Body of pancreas (tissue), 4 donors: ENCODE results near the gene MAN1A2. TPM values are rescaled to one million over a fixed set of nuclear protein-coding genes. Genes with fewer than 3 reads are reported as not detected.
A peak's percentile ranks its signal among the peaks of the same experiment; 100 is the strongest.

ENCODE experiments used
- ATAC-seq: fragments of 150-250 bp; one replicate; pipeline ENCODE4 v1.9.1; 2016
- DNase-seq, 4 donors: peaks; one replicate each; pipeline ENCODE4 v3.0.0-alpha.2; 2019
- H3K27ac ChIP-seq, 4 donors: fragments of 200-600 bp; sonication (generic); 1 replicate in 3 of 4; 2 replicates in 1 of 4; pipeline versions ENCODE4 v1.5.1 to v1.6.1; 2016 to 2019; ENCODE audit warnings: mild to moderate bottlenecking in 1 of 4, mixed read lengths in 1 of 4, moderate library complexity in 1 of 4
- H3K27me3 ChIP-seq, 2 donors: fragments of 200-600 bp; sonication (generic); one replicate each; pipeline ENCODE4 v1.6.0; 2016; ENCODE audit warnings: mild to moderate bottlenecking in 1 of 2
- H3K36me3 ChIP-seq, 2 donors: fragments of 200-600 bp; sonication (generic); replicated peaks in 1 of 2; 2 replicates each; pipeline ENCODE4 v1.5.1; 2016; ENCODE audit warnings: low read depth in 2 of 2; ENCODE audit not compliant: insufficient read depth in 1 of 2
- H3K4me1 ChIP-seq: fragments of 200-600 bp; sonication (generic); one replicate; pipeline ENCODE4 v1.6.0; 2016
- H3K4me3 ChIP-seq, 2 donors: fragments of 200-600 bp; sonication (generic); 1 replicate in 1 of 2; 2 replicates in 1 of 2; pipeline ENCODE4 v1.5.1; 2016 to 2019
- H3K9me3 ChIP-seq, 3 donors: fragments of 200-600 bp; sonication (generic); 1 replicate in 2 of 3; 2 replicates in 1 of 3; pipeline ENCODE4 v1.5.1; 2016
- CTCF ChIP-seq, 7 experiments: fragments of 450-650 bp in 4 of 7; fragments of 200-600 bp in 3 of 7; sonication (generic) in 3 of 7; IDR thresholded peaks; one replicate each; pipeline ENCODE4 v1.5.1; 2016 to 2019; ENCODE audit warnings: antibody characterized with exemption in 7 of 7
- POLR2A ChIP-seq, 3 donors: fragments of 450-650 bp; IDR thresholded peaks; one replicate each; pipeline ENCODE4 v1.6.1; 2016; ENCODE audit warnings: antibody characterized with exemption in 3 of 3, mild to moderate bottlenecking in 2 of 3
- WGBS, 2 donors: methylation state at CpG; one replicate each; pipeline ENCODE4 v1.1.5; 2017; 5-methylcytosine and 5-hydroxymethylcytosine counted together
- intact Hi-C: fragments of 100-400 bp; cut with DNase I; formaldehyde crosslinking; loops from one replicate; pipeline ENCODE4 v1.15.1; 2023
- total RNA-seq, 2 donors: library from RNA; depleted of rRNA; stranded (reverse); fragments of >200 nt; gene quantifications; one replicate each; pipeline ENCODE4 v1.1.0, GENCODE V29; 2016

Gene MAN1A2
- total RNA-seq, 2 donors from 2014 or later: 37.9 to 54.4 TPM

- intact Hi-C loops: no loop called here
These were observed 19.9 kb downstream of the MAN1A2 start for GRCh38 chr1:117387060-117387633.

GRCh38 chr1:117388328-117388727 is 21.1 kb downstream of the MAN1A2 start:
- Histone ChIP-seq H3K36me3 (no peaks in the 10 kb centered on the region), H3K4me1 (peaks cover 65% of the 10 kb centered on the region)

More at GRCh38 chr1:117387060-117387633, 19.9 kb downstream of the MAN1A2 start:
- TF ChIP-seq POLR2A (IDR thresholded peaks at IDR 0.05): no peak
- TF ChIP-seq CTCF (IDR thresholded peaks at IDR 0.05): no peak
- Histone ChIP-seq H3K4me3 (no peak overlapping the region), H3K4me1 (peaks cover 55% of the 10 kb centered on the region), H3K27ac (no peak overlapping the region), H3K36me3 (no peaks in the 10 kb centered on the region), H3K9me3 (peaks cover 0 to 5% (median 0%) of the 10 kb centered on the region in 3 donors), H3K27me3 (no peaks in the 10 kb centered on the region)
- DNase-seq (no peak), ATAC-seq (no peak)
- WGBS, 2 donors: 69 to 77% methylated on average over 2 of the region's 2 CpGs

GRCh38 chr1:117389284-117389683 is 22.0 kb downstream of the MAN1A2 start:
- peaks cover 65% of the 10 kb centered on the region for H3K4me1 ChIP-seq
- DNase-seq: peak in 3 of 4 donors; percentile 12 to 40 (median 27)
- intact Hi-C loops: no loop called here
- TF ChIP-seq CTCF (IDR thresholded peaks at IDR 0.05): no peak
- TF ChIP-seq POLR2A (IDR thresholded peaks at IDR 0.05): no peak
- H3K9me3 ChIP-seq: no peaks in the 10 kb centered on the region
- WGBS, 2 donors: 54 to 58% methylated on average over 3 of the region's 3 CpGs
- no peak overlapping the region for H3K4me3 ChIP-seq
- H3K36me3 ChIP-seq: no peaks in the 10 kb centered on the region
- no peaks in the 10 kb centered on the region for H3K27me3 ChIP-seq
- H3K27ac ChIP-seq: peak overlapping the region in 1 of 4 donors; percentile 18
- peak; percentile 58 for ATAC-seq

More at GRCh38 chr1:117388328-117388727, 21.1 kb downstream of the MAN1A2 start:
- no peaks in the 10 kb centered on the region for H3K27me3 ChIP-seq
- no peak for TF ChIP-seq CTCF (IDR thresholded peaks at IDR 0.05)
- TF ChIP-seq POLR2A (IDR thresholded peaks at IDR 0.05): no peak
- ATAC-seq (no peak), DNase-seq (no peak)
- H3K4me3 ChIP-seq: no peak overlapping the region
- intact Hi-C loops: no loop called here
- no peaks in the 10 kb centered on the region for H3K9me3 ChIP-seq
- WGBS, 2 donors: 87% methylated on average over 3 of the region's 3 CpGs
- H3K27ac ChIP-seq: no peak overlapping the region

GRCh38 chr1:117389779-117390178 is 22.5 kb downstream of the MAN1A2 start:
- no peaks in the 10 kb centered on the region for H3K9me3 ChIP-seq
- DNase-seq (no peak), ATAC-seq (no peak)
- H3K27ac ChIP-seq: no peak overlapping the region
- no peaks in the 10 kb centered on the region for H3K27me3 ChIP-seq
- no peaks in the 10 kb centered on the region for H3K36me3 ChIP-seq
- peaks cover 65% of the 10 kb centered on the region for H3K4me1 ChIP-seq
- 73 to 85% methylated on average over 1 of the region's 1 CpG for WGBS, 2 donors
- intact Hi-C loops: no loop called here
- TF ChIP-seq POLR2A (IDR thresholded peaks at IDR 0.05) (no peak), CTCF (IDR thresholded peaks at IDR 0.05) (no peak)
- H3K4me3 ChIP-seq: no peak overlapping the region

- intact Hi-C loops: no loop called here
- Histone ChIP-seq H3K9me3 (no peaks in the 10 kb centered on the region), H3K27me3 (no peaks in the 10 kb centered on the region), H3K4me1 (peaks cover 62% of the 10 kb centered on the region), H3K36me3 (no peaks in the 10 kb centered on the region), H3K4me3 (no peak overlapping the region), H3K27ac (no peak overlapping the region)
- 13 to 14% methylated on average over 1 of the region's 1 CpG for WGBS, 2 donors
- ATAC-seq (no peak), DNase-seq (no peak)
- TF ChIP-seq CTCF (IDR thresholded peaks at IDR 0.05) (no peak), POLR2A (IDR thresholded peaks at IDR 0.05) (no peak)
These were observed 25.5 kb downstream of the MAN1A2 start for GRCh38 chr1:117392771-117393170.
